ENCODE results near the gene OBSCN.

GRCh38 chr1:228379666-228380065 is 171.8 kb downstream of the OBSCN start:
- TF ChIP-seq CTCF (IDR thresholded peaks at IDR 0.05; ENCODE audit: low read depth, low read length, missing input control) (no peak), REST (IDR thresholded peaks at IDR 0.05) (no peak), EGR1 (IDR thresholded peaks at IDR 0.05; ENCODE audit: low read depth in 2 of 2) (no peak), ZBTB33 (IDR thresholded peaks at IDR 0.05) (no peak), SP1 (IDR thresholded peaks at IDR 0.05) (no peak)
